Common myeloid progenitor, CD34-positive (primary cell): ENCODE data around the gene NDUFS1.

Source experiments
- CTCF ChIA-PET: fragments of 350-600 bp; sonication (Branson Sonifier 250); formaldehyde crosslinking; loops from one replicate; lab custom pipeline; 2021; ENCODE audit warnings: antibody characterized with exemption; lab: Charles Lee
- POLR2A ChIA-PET: fragments of 350-600 bp; sonication (Branson Sonifier 250); formaldehyde crosslinking; loops from one replicate; lab custom pipeline; 2021; ENCODE audit warnings: antibody characterized with exemption; lab: Charles Lee
- DNase-seq, 3 donors: peaks; one replicate each; pipeline versions ENCODE4 v3.0.0 to v3.0.0-alpha.2; 2013
- H3K27ac ChIP-seq, 2 experiments: 1 replicate in 1 of 2; 2 replicates in 1 of 2; pipeline ENCODE4 v1.7.0; 2013; ENCODE audit warnings: inconsistent platforms in 2 of 2, low read length in 2 of 2, mild to moderate bottlenecking in 2 of 2, low read depth in 1 of 2, moderate library complexity in 1 of 2; ENCODE audit not compliant: severe bottlenecking in 2 of 2, insufficient read depth in 1 of 2, poor library complexity in 1 of 2
- H3K27me3 ChIP-seq, 5 experiments: replicated peaks in 2 of 5; 1 replicate in 3 of 5; 2 replicates in 2 of 5; pipeline versions ENCODE4 v1.6.1 to v1.7.0; 2013; ENCODE audit warnings: low read length in 4 of 5, mild to moderate bottlenecking in 2 of 5, moderate library complexity in 2 of 5, inconsistent platforms in 1 of 5; ENCODE audit not compliant: insufficient read depth in 5 of 5, control insufficient read depth in 4 of 5
- H3K36me3 ChIP-seq, 4 experiments: 1 replicate in 2 of 4; 2 replicates in 2 of 4; pipeline versions ENCODE4 v1.6.1 to v1.7.0; 2013; ENCODE audit warnings: low read length in 3 of 4, control low read depth in 1 of 4, mild to moderate bottlenecking in 1 of 4; ENCODE audit not compliant: control insufficient read depth in 4 of 4, insufficient read depth in 4 of 4
- H3K4me1 ChIP-seq, 4 experiments: 1 replicate in 3 of 4; 2 replicates in 1 of 4; pipeline versions ENCODE4 v1.6.1 to v1.7.1; 2013; ENCODE audit warnings: low read length in 3 of 4, mild to moderate bottlenecking in 3 of 4, control low read depth in 1 of 4, inconsistent platforms in 1 of 4, moderate library complexity in 1 of 4; ENCODE audit not compliant: control insufficient read depth in 4 of 4, insufficient read depth in 4 of 4; ENCODE audit errors: control extremely low read depth in 1 of 4
- H3K4me3 ChIP-seq, 7 experiments: 1 replicate in 4 of 7; 2 replicates in 3 of 7; pipeline versions ENCODE4 v1.5.1 to v1.7.0; 2013; ENCODE audit warnings: mild to moderate bottlenecking in 7 of 7, low read length in 6 of 7, moderate library complexity in 6 of 7, inconsistent platforms in 2 of 7, low read depth in 2 of 7, control low read depth in 1 of 7; ENCODE audit not compliant: insufficient read depth in 4 of 7, control insufficient read depth in 1 of 7; ENCODE audit errors: extremely low read depth in 1 of 7
- H3K9me3 ChIP-seq, 5 experiments: 1 replicate in 4 of 5; 2 replicates in 1 of 5; pipeline versions ENCODE4 v1.6.1 to v1.7.1; 2013; ENCODE audit warnings: low read length in 4 of 5, mild to moderate bottlenecking in 2 of 5, inconsistent platforms in 1 of 5, low read depth in 1 of 5, moderate library complexity in 1 of 5; ENCODE audit not compliant: control insufficient read depth in 4 of 5, insufficient read depth in 2 of 5; ENCODE audit errors: control extremely low read depth in 1 of 5
- WGBS: methylation state at CpG from one replicate; pipeline ENCODE4 v1.1.5; 2013; ENCODE audit not compliant: insufficient coverage; 5-methylcytosine and 5-hydroxymethylcytosine counted together

The NDUFS1 gene

GRCh38 chr2:206154197-206154596 lies 5.0 kb downstream of the NDUFS1 start:
- WGBS: 86% methylated on average over 1 of the region's 3 CpGs
- Histone ChIP-seq H3K4me1 (peaks cover 0 to 14% (median 9%) of the 10 kb centered on the region in 4 experiments), H3K27ac (no peak overlapping the region), H3K27me3 (no peaks in the 10 kb centered on the region), H3K9me3 (no peaks in the 10 kb centered on the region), H3K36me3 (peaks cover 0 to 28% (median 11%) of the 10 kb centered on the region in 4 experiments), H3K4me3 (no peak overlapping the region)
- peak; percentile 20 for DNase-seq
- CTCF ChIA-PET: interaction anchor here (0.6 to 2.4 kb wide), 13 partner anchors 10 to 224 kb away, joined by 3 to 16 read pairs (median 4); partner anchors contain the start of gene INO80D
- POLR2A ChIA-PET: no interaction called here

- Histone ChIP-seq H3K4me1 (peaks cover 0 to 7% (median 0%) of the 10 kb centered on the region in 4 experiments), H3K27ac (peak overlapping the region in 1 of 2 experiments; percentile 28), H3K27me3 (no peaks in the 10 kb centered on the region), H3K4me3 (no peak overlapping the region), H3K36me3 (peaks cover 7 to 48% (median 36%) of the 10 kb centered on the region in 4 experiments), H3K9me3 (no peaks in the 10 kb centered on the region)
- WGBS: 100% methylated on average over 1 of the region's 4 CpGs
- no peak for DNase-seq
- POLR2A ChIA-PET: no interaction called here
- CTCF ChIA-PET: interaction anchor here (1.1 kb wide), 1 partner anchor 10 kb away, joined by 3 read pairs; no protein-coding TSS in a partner anchor
Observed at GRCh38 chr2:206150631-206151030, 8.6 kb downstream of the NDUFS1 start.

GRCh38 chr2:206150168-206150567 lies 9.1 kb downstream of the NDUFS1 start:
- Histone ChIP-seq H3K27me3 (no peaks in the 10 kb centered on the region), H3K9me3 (no peaks in the 10 kb centered on the region), H3K4me1 (peaks cover 0 to 7% (median 0%) of the 10 kb centered on the region in 4 experiments), H3K27ac (peak overlapping the region in 1 of 2 experiments; percentile 28), H3K4me3 (no peak overlapping the region), H3K36me3 (peaks cover 11 to 53% (median 39%) of the 10 kb centered on the region in 4 experiments)
- CTCF ChIA-PET: no interaction called here
- POLR2A ChIA-PET: no interaction called here
- no peak for DNase-seq
- WGBS: 100% methylated on average over 1 of the region's 1 CpG

GRCh38 chr2:206149330-206149729 lies 9.9 kb downstream of the NDUFS1 start:
- Histone ChIP-seq H3K9me3 (no peaks in the 10 kb centered on the region), H3K27me3 (no peaks in the 10 kb centered on the region), H3K36me3 (peaks cover 16 to 61% (median 44%) of the 10 kb centered on the region in 4 experiments), H3K27ac (no peak overlapping the region), H3K4me3 (no peak overlapping the region), H3K4me1 (peaks cover 0 to 6% (median 0%) of the 10 kb centered on the region in 4 experiments)
- POLR2A ChIA-PET: no interaction called here
- CTCF ChIA-PET: no interaction called here
- DNase-seq: no peak
- WGBS: no CpG with 5 or more reads among the region's 1 CpG

GRCh38 chr2:206145665-206146064 lies 13.6 kb downstream of the NDUFS1 start:
- ChIA-PET POLR2A (no interaction called here), CTCF (interaction anchor here (1.4 to 4.3 kb wide), 2 partner anchors 8 to 19 kb away, joined by 3 to 16 read pairs; no protein-coding TSS in a partner anchor)
- no peak overlapping the region for H3K27ac ChIP-seq
- no peaks in the 10 kb centered on the region for H3K27me3 ChIP-seq
- H3K4me3 ChIP-seq: no peak overlapping the region
- no peak for DNase-seq
- H3K4me1 ChIP-seq: peaks cover 0 to 3% (median 0%) of the 10 kb centered on the region in 4 experiments
- WGBS: 81% methylated on average over 3 of the region's 5 CpGs
- H3K36me3 ChIP-seq: peaks cover 23 to 83% (median 58%) of the 10 kb centered on the region in 4 experiments
- no peaks in the 10 kb centered on the region for H3K9me3 ChIP-seq

DNA sequence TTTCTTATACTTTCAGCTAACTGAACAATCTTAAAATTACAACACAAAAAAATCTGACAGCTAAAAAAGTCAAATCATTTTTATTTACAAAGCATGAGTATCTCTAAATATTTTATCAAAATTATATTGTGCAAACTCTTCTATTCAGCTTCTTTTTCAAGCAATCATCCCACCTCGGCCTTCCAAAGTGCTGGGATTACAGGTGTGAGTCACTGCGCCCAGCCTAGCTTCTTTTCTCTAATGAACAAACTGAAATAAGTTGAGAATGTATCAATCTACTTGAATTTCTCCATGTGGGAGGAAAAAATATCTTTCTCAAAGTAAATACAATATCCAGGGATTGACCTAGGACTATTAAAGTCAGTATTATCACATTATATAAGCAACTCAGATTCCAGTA lies 14.9 kb downstream of the NDUFS1 start:
- Histone ChIP-seq H3K27ac (no peak overlapping the region), H3K4me3 (no peak overlapping the region), H3K27me3 (no peaks in the 10 kb centered on the region), H3K36me3 (peaks cover 23 to 83% (median 56%) of the 10 kb centered on the region in 4 experiments), H3K9me3 (no peaks in the 10 kb centered on the region), H3K4me1 (no peaks in the 10 kb centered on the region)
- WGBS: no CpG with 5 or more reads among the region's 2 CpGs
- POLR2A ChIA-PET: no interaction called here
- CTCF ChIA-PET: interaction anchor here (0.6 to 4.3 kb wide), 2 partner anchors 9 to 147 kb away, joined by 3 to 16 read pairs; no protein-coding TSS in a partner anchor
- DNase-seq: no peak

- Histone ChIP-seq H3K4me1 (no peaks in the 10 kb centered on the region), H3K9me3 (no peaks in the 10 kb centered on the region), H3K36me3 (peaks cover 21 to 81% (median 55%) of the 10 kb centered on the region in 4 experiments), H3K27ac (no peak overlapping the region), H3K27me3 (no peaks in the 10 kb centered on the region), H3K4me3 (no peak overlapping the region)
- CTCF ChIA-PET: interaction anchor here (0.6 to 4.3 kb wide), 4 partner anchors 10 to 90 kb away, joined by 3 to 16 read pairs (median 3); no protein-coding TSS in a partner anchor
- WGBS: no CpG with 5 or more reads among the region's 4 CpGs
- POLR2A ChIA-PET: no interaction called here
- DNase-seq: no peak
Observed at GRCh38 chr2:206143451-206143850, 15.8 kb downstream of the NDUFS1 start.
